GM18508 (cell line): ENCODE data around the gene MYBPC2.

ENCODE experiments used
- ATAC-seq: cut with Tn5 transposase; IDR thresholded peaks from one replicate; pipeline ENCODE4 v1.9.1; 2021; ENCODE audit warnings: moderate number of reproducible peaks; ENCODE audit not compliant: insufficient read depth, unreplicated experiment

Gene MYBPC2

DNA sequence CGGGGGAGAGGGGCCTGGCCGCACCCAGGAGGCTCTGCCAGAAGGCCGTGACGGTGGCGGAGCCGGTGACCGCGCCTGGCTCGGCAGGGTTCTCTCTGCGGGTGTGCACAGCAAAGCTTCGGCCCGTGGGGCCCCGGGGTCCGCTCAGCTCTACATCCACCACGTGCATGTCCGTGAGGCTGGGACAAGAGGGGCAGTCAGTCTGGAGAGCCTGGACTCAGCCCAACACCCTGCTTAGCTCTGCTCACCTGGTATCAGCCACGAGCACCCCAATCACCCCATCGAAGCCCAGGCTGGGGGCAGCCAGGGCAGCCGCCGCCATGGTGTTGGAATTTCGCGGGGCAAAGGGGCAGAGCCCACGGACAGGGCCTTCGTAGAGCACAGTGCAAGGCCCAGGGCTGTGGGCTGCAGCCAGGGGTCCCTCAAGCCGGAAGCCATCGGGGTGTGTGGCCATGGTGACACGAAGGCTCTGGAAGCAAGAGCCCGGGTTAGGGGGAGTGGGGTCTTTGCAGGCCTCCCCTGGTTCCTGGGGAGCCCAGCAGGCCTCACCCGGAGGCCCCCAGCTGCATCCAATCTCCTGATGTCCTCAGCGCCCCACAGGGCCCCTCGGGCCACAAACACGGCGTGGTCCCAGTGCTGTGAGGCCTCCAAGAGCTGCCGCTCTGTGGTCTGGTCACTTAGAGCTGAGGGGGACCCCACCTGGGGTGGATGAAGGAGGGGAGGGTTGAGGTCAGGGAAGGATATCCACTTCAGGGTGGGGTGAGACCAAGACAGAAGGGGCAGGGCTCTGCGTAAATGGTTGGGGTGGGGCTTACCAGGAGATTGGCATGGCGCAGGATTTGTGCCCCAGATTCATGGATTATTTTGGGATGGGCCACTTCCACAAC, 79.7 kb downstream of the MYBPC2 start:
- ATAC-seq, result no peak

GRCh38 chr19:50512999-50513745, 80.5 kb downstream of the MYBPC2 start:
- no peak for ATAC-seq

DNA sequence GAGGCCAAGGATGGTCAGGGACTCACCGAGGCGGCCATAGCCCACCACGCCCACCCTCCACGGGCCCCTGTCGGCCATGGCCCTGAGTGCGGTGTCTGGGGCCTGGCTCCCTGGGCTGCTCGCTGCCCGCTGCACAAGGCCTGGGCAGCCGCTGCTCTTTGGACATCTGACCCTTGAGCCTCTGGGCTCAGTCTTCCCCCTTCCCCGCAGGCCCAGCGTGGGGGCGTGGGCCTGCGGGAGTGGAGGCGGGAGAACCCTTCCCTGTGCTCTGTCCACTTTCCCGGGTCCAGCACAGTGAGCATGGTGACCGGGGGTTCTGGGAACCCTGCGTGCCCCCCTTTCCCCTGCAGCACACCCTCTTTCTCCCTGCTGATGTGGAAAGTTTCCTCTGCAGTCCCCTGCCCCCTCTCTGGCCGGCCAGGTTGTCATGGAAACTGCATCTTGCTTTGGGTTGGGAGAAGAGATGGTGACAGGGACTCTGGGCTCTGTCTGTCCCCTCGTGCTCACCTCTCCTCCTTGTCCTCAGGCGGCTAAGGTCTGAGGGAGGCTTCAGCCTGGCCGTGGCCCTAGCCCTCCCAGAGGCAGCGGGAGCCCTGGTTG, 81.2 kb downstream of the MYBPC2 start, which contains the start of gene ASPDH:
Gene ASPDH (minus strand): TSS at position 168 of the 600 bp plus-strand sequence. CDS start 90 bp downstream, at position 78.
- ATAC-seq, result no peak

DNA sequence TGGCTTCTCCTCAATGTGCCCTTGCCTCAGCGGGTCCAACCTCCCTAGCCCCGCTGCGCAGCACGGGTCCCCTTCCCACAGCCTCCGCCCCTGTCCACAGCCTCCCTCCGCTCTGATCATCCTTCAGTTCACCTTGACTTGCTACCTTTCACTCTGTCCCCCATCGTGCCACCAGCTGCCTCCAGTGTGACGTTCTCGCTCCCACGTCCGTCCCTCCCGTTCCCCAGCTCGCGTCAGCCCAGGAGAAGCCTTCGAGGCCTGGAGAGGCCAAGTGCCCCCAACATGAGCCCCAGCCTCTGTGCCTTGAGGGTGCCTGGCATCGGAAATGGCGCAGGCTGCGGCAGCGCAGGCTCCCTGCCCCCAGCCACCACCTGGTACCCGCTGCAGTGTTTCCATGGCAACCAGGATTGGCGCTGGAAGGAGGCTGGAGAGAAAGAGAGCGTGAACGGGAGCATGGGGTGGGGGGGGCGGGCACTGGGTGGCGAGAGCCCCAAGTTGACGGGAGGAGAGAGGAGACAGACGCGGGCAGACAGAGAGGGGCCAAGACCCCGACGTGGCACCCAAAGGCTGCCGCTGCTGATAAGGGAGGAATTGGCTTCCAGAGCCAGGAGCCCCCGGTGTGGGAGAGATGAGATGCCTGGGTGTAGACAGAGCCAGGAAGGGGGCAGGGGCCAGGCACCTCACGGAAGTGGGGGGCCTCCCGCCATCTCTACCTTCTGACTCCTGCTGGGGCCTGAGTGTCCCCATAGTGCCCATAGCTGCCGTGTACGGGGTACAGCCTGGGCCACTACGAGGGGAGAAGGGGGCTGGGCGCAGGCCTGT, 81.9 kb downstream of the MYBPC2 start:
- no peak for ATAC-seq

DNA sequence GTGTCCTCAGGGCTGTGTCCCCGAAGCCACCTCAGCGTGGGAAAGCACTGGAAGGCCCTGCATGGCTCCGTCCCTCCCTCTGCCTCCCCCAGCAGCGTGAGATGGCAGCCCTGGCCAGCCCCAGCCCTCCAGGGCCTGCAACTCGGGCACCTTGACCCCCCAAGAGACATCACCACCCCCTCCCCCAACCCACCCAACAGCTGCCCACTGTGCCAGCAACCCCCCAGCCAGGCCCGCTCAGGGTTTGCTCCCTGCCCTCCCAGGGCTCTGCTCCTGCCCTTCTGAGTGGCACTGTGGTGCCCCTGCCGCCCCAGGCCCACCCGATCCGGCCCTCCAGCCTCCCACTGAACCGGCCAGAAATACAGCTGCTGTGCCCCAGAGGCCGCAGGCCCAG, 82.5 kb downstream of the MYBPC2 start:
- no peak for ATAC-seq
